ENCODE measurements around the gene PRDX5.

- TF ChIP-seq, protein P1, sequence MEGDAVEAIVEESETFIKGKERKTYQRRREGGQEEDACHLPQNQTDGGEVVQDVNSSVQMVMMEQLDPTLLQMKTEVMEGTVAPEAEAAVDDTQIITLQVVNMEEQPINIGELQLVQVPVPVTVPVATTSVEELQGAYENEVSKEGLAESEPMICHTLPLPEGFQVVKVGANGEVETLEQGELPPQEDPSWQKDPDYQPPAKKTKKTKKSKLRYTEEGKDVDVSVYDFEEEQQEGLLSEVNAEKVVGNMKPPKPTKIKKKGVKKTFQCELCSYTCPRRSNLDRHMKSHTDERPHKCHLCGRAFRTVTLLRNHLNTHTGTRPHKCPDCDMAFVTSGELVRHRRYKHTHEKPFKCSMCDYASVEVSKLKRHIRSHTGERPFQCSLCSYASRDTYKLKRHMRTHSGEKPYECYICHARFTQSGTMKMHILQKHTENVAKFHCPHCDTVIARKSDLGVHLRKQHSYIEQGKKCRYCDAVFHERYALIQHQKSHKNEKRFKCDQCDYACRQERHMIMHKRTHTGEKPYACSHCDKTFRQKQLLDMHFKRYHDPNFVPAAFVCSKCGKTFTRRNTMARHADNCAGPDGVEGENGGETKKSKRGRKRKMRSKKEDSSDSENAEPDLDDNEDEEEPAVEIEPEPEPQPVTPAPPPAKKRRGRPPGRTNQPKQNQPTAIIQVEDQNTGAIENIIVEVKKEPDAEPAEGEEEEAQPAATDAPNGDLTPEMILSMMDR (IDR thresholded peaks at IDR 0.05; ENCODE audit: low read length) = no peak
- TF ChIP-seq EZH2 (IDR thresholded peaks at IDR 0.05; ENCODE audit: borderline replicate concordance, low read length) = no peak
Measured at GRCh38 chr11:64283092-64283491, 34.8 kb upstream of the PRDX5 start.

All from OCI-LY1 (cell line).